ENCODE measurements around the gene CPA3.

CPA3 gene

GRCh38 chr3:148845756-148846395 lies 19.2 kb upstream of the CPA3 start:
- no peak for TF ChIP-seq CTCF (IDR thresholded peaks at IDR 0.05; ENCODE audit: low read length, missing control alignments)
- no peak overlapping the region for H3K4me3 ChIP-seq (replicated peaks; ENCODE audit: low read depth, low read length)
- DNase-seq (ENCODE audit: low read depth) = no peak

- no peak for DNase-seq (ENCODE audit: low read depth)
- TF ChIP-seq CTCF (IDR thresholded peaks at IDR 0.05; ENCODE audit: low read length, missing control alignments) = no peak
- no peak overlapping the region for H3K4me3 ChIP-seq (replicated peaks; ENCODE audit: low read depth, low read length)
Observed at GRCh38 chr3:148847351-148847750, 17.7 kb upstream of the CPA3 start.

GRCh38 chr3:148848410-148848809 lies 16.7 kb upstream of the CPA3 start:
- no peak overlapping the region for H3K4me3 ChIP-seq (replicated peaks; ENCODE audit: low read depth, low read length)
- no peak for DNase-seq (ENCODE audit: low read depth)
- no peak for TF ChIP-seq CTCF (IDR thresholded peaks at IDR 0.05; ENCODE audit: low read length, missing control alignments)

GRCh38 chr3:148852271-148852992 lies 12.7 kb upstream of the CPA3 start:
- no peak overlapping the region for H3K4me3 ChIP-seq (replicated peaks; ENCODE audit: low read depth, low read length)
- no peak for DNase-seq (ENCODE audit: low read depth)
- no peak for TF ChIP-seq CTCF (IDR thresholded peaks at IDR 0.05; ENCODE audit: low read length, missing control alignments)

- DNase-seq (ENCODE audit: low read depth) = no peak
- no peak for TF ChIP-seq CTCF (IDR thresholded peaks at IDR 0.05; ENCODE audit: low read length, missing control alignments)
- H3K4me3 ChIP-seq (replicated peaks; ENCODE audit: low read depth, low read length) = no peak overlapping the region
Observed at GRCh38 chr3:148853076-148853475, 12.0 kb upstream of the CPA3 start.

GRCh38 chr3:148854061-148854460 lies 11.0 kb upstream of the CPA3 start:
- DNase-seq (ENCODE audit: low read depth) = no peak
- TF ChIP-seq CTCF (IDR thresholded peaks at IDR 0.05; ENCODE audit: low read length, missing control alignments) = no peak
- H3K4me3 ChIP-seq (replicated peaks; ENCODE audit: low read depth, low read length) = no peak overlapping the region

- DNase-seq (ENCODE audit: low read depth) = no peak
- TF ChIP-seq CTCF (IDR thresholded peaks at IDR 0.05; ENCODE audit: low read length, missing control alignments) = no peak
- H3K4me3 ChIP-seq (replicated peaks; ENCODE audit: low read depth, low read length) = no peak overlapping the region
Observed at GRCh38 chr3:148856384-148856783, 8.7 kb upstream of the CPA3 start.

Measured in fibroblast of pulmonary artery (primary cell).